A549 treated with Hydrocortisone at 1 μM for 4 hours (cell line): ENCODE data around the gene COPS9. TPM values are rescaled to one million over a fixed set of nuclear protein-coding genes. Genes with fewer than 3 reads are reported as not detected.

Source experiments
- total RNA-seq: library from RNA; stranded (reverse); fragments of 200-300 nt; extraction: Qiagen RNA extraction; gene quantifications from 5 replicates; pipeline ENCODE4 v1.2.3, GENCODE V29; 2022

The COPS9 gene
- 234 to 330 TPM (median 301 TPM) in 5 replicates for total RNA-seq

DNA sequence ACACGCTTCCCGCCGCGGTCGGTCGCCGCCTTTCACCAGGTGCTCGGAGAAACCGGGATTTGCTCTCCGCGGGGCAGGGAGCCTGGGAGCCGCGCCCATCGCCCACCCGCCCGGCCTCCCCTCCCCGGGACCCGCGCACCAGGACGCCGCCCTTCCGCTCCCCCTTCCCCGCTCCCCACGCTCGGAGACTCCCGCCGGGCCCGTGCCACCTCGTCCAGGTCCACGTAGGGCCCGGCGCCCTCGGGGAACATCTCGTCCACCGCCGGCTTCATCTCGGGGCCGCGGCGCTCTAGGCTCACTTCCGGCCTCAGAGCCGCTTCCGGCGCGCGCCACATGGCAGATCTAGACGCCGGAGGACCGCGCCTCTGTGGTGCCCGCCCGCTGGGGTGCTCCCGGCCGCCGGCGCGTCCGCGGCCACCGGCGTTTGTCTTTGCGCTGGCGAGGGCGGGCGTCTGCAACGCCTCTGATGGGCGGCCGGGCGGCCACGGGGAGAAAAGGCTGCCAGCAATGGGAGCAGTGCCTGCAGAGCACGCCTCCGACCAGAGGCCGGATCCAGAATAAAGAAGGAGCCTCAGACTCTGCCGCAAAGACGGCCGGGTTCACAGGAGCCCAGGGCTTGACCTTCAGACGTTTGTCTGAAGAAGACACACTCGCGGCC is at the start of gene COPS9:
TSS of gene COPS9 (minus strand) at position 293 of the 658 bp plus-strand sequence. CDS start at position 272, 21 bp downstream.

DNA sequence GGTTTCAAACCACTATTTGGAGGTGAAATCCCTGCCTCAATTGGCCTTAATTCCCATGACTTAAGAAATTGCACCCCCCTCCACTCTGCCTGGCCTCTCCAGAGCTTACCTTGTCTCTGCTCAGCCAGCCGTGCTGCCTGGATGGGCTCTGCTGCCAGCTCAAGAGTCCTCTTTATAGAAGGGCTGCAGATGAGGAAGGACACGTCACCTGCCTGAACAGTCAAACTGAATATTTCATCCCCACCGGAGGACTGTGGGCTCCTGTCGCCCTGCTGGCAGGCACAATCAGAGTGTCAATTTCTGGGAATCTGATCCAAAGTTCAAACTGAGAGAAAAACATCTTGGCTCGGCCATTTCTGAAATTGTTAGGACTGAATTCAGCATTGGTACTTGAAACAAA is 4.4 kb upstream of the COPS9 start, which contains the start of gene OTOS:
TSS of gene OTOS (minus strand) at position 148 of the 400 bp plus-strand sequence. CDS start 332 bp downstream, outside the sequence.

Other genes with a start within 250 kb of the COPS9 start
- gene NDUFA10, start 111.0 kb downstream of the COPS9 start, total RNA-seq: 120 to 160 TPM (median 124 TPM) in 5 replicates
- gene OR6B2, start 105.9 kb downstream of the COPS9 start, total RNA-seq: not detected in 5 replicates
- not detected in 5 replicates for gene OR6B3, start 82.8 kb downstream of the COPS9 start, total RNA-seq
- not detected in 5 replicates for gene OTOS, start 4.4 kb upstream of the COPS9 start, total RNA-seq